ENCODE data around the gene CEBPZ.

DNA sequence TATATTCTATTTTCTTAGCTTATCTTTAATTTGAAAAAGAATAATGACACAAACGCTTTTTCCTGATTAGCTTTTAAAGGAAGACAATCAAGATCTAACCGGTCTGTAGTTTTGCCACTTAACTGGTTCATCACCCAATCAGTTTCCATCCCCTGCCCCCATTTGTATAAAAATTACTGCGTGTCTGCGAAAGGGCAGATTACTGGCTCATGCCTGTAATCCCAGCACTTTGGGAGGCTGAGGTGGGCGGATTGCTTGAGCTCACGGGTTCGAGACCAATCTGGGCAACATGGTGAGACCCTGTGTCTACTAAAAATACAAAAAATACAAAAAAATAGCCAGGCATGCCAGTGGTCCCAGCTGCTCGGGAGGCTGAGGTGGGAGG lies 32.7 kb downstream of the CEBPZ start:
- TF ChIP-seq, protein P1, sequence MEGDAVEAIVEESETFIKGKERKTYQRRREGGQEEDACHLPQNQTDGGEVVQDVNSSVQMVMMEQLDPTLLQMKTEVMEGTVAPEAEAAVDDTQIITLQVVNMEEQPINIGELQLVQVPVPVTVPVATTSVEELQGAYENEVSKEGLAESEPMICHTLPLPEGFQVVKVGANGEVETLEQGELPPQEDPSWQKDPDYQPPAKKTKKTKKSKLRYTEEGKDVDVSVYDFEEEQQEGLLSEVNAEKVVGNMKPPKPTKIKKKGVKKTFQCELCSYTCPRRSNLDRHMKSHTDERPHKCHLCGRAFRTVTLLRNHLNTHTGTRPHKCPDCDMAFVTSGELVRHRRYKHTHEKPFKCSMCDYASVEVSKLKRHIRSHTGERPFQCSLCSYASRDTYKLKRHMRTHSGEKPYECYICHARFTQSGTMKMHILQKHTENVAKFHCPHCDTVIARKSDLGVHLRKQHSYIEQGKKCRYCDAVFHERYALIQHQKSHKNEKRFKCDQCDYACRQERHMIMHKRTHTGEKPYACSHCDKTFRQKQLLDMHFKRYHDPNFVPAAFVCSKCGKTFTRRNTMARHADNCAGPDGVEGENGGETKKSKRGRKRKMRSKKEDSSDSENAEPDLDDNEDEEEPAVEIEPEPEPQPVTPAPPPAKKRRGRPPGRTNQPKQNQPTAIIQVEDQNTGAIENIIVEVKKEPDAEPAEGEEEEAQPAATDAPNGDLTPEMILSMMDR (IDR thresholded peaks at IDR 0.05; ENCODE audit: insufficient read depth, low read length, poor library complexity, severe bottlenecking) = no peak
- no peak for TF ChIP-seq EZH2phosphoT487 (conservative IDR thresholded peaks at IDR 0.05; ENCODE audit: low read length)

Measured in SU-DHL-6 (cell line).